Measurements from ENCODE around the gene SLC26A8. TPM values are rescaled to one million over a fixed set of nuclear protein-coding genes. Genes with fewer than 3 reads are reported as not detected.

SLC26A8 gene, protein sequence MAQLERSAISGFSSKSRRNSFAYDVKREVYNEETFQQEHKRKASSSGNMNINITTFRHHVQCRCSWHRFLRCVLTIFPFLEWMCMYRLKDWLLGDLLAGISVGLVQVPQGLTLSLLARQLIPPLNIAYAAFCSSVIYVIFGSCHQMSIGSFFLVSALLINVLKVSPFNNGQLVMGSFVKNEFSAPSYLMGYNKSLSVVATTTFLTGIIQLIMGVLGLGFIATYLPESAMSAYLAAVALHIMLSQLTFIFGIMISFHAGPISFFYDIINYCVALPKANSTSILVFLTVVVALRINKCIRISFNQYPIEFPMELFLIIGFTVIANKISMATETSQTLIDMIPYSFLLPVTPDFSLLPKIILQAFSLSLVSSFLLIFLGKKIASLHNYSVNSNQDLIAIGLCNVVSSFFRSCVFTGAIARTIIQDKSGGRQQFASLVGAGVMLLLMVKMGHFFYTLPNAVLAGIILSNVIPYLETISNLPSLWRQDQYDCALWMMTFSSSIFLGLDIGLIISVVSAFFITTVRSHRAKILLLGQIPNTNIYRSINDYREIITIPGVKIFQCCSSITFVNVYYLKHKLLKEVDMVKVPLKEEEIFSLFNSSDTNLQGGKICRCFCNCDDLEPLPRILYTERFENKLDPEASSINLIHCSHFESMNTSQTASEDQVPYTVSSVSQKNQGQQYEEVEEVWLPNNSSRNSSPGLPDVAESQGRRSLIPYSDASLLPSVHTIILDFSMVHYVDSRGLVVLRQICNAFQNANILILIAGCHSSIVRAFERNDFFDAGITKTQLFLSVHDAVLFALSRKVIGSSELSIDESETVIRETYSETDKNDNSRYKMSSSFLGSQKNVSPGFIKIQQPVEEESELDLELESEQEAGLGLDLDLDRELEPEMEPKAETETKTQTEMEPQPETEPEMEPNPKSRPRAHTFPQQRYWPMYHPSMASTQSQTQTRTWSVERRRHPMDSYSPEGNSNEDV
- total RNA-seq: 0.32 TPM in 1 of 2 replicates, not detected in the other

GRCh38 chr6:36023996-36024795 is at the start of gene SLC26A8:
SLC26A8 (minus strand) TSS chr6:36024641; CDS start chr6:36019707, 4,934 bp downstream.

GRCh38 chr6:36027501-36028087 is 3.2 kb upstream of the SLC26A8 start, which contains the start of gene MAPK14:
MAPK14 (plus strand) TSS chr6:36027808; CDS start chr6:36028158, 350 bp downstream.

DNA sequence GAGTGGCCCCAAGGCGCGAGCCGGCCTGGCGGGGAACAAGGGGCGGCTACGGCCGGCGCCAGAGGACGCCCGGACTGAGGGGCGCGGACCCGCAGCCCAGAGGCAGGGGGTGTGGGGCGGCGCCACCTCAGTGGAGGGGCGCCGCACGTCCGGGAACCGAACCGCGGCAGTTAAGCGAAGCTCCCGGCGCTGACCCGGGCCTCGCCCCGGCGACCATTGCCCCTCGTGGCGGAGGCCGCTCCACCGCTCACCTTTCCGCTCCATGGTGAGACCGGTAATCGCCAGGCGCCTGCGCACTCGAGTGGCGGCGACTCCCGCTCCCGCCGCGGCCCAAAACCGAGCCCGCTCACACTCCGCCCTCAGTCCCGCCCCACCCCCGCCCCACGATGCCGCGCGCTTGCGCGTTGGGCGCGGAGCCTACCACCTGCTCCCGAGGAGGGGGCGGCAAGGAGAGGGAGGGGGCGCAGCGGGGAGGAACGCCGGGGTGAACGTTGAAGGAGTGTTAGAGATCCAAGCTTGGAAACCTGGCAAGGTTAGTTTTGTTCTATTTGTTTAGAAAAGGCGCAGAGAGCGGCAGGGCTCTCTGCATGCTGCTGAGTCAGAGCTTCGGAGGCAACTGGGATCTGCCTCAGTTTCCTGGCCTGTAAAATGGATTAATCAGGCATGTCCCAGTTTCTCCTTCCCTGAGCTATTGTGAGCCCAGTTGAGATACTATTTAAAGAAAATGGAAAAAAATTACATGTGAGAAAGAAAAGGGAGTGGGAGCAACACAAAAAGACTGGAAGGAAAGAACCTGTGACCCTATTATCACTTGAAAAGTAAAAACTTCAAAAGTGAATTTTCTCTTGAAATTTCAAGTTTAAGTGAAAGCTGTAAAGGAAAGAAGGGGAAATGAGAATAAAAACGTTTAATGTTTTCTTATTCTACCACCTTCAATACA is 103.4 kb downstream of the SLC26A8 start, which contains the start of gene SRPK1:
Gene SRPK1, minus strand, starts transcription at position 306 of the 940 bp plus-strand sequence. Its CDS starts 42 bp downstream, at position 264.

Other genes starting within 250 kb of the SLC26A8 start
- gene CLPSL2, start 248.0 kb downstream of the SLC26A8 start, total RNA-seq: not detected in 2 replicates
- gene CLPSL1, start 243.6 kb downstream of the SLC26A8 start, total RNA-seq: not detected in 2 replicates
- not detected in 2 replicates for gene CLPS, start 227.3 kb downstream of the SLC26A8 start, total RNA-seq
- not detected in 2 replicates for gene LHFPL5, start 219.3 kb downstream of the SLC26A8 start, total RNA-seq
- 45.7 and 52.9 TPM in 2 replicates for gene SRPK1, start 103.5 kb downstream of the SLC26A8 start, total RNA-seq
- 85.5 and 95.6 TPM in 2 replicates for gene MAPK14, start 3.2 kb upstream of the SLC26A8 start, total RNA-seq
- 2.7 and 8.3 TPM in 2 replicates for gene MAPK13, start 105.9 kb upstream of the SLC26A8 start, total RNA-seq
- 14.5 and 19.2 TPM in 2 replicates for gene BRPF3, start 172.1 kb upstream of the SLC26A8 start, total RNA-seq
- 0.22 TPM in 1 of 2 replicates, not detected in the other for gene PNPLA1, start 245.4 kb upstream of the SLC26A8 start, total RNA-seq